IPS DF 19.7 (cell line): Measurements from ENCODE around the gene APBA3.
A peak's percentile ranks its signal among the peaks of the same experiment; 100 is the strongest.
"Not testable (repeated sequence)": the region's sequence is repeated elsewhere in the genome, so short reads cannot be mapped to it uniquely, and the experiment has no call there.

Experiments used
- DNase-seq: peaks from one replicate; pipeline ENCODE4 v3.0.0-alpha.2; 2013; ENCODE audit warnings: low read depth, low spot score

The APBA3 gene

GRCh38 chr19:3771000-3771905, 9.8 kb upstream of the APBA3 start:
- peak; percentile 25 for DNase-seq

GRCh38 chr19:3770136-3770999, 8.9 kb upstream of the APBA3 start:
- no peak for DNase-seq

GRCh38 chr19:3769494-3769893, 8.0 kb upstream of the APBA3 start:
- DNase-seq, result no peak

- no peak for DNase-seq
Measured at GRCh38 chr19:3768748-3769099, 7.2 kb upstream of the APBA3 start.

DNA sequence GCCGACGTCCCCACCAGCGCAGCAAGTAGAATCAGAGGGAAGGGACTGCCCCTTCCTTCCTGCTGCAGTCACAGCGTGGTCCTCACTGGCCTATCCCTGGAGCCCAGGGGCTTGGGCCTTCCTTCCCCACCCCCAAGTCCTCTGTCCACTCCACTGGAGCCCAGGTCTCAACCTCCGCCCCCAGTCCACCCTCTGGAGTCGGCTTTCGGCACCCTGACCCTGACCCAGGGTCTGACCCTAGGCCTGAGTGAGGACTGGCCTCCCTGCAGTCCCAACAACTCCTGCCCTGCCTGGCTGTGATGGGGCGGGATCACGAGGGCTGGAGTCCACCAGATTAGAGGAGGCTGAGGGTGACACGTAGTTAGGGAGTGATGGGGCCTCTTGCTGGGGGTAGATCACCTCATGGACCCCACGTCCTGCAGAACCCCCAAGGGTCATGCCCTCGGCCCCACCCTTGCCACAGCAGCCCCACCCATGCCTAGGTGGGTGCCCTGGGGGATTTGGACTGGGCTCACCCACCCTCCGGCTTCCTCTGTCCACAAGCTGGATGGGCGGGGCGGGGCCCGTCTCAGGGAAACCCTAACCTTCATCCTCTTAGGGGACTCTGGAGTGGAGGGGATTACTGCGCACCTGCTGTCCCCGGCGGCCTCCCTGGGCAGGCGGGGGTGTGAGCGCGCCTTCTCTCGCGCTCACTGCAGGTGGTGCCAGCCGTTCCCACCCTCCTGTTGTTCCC, 6.7 kb upstream of the APBA3 start:
- DNase-seq, result no peak

GRCh38 chr19:3767050-3767449, 5.6 kb upstream of the APBA3 start:
- no peak for DNase-seq

DNA sequence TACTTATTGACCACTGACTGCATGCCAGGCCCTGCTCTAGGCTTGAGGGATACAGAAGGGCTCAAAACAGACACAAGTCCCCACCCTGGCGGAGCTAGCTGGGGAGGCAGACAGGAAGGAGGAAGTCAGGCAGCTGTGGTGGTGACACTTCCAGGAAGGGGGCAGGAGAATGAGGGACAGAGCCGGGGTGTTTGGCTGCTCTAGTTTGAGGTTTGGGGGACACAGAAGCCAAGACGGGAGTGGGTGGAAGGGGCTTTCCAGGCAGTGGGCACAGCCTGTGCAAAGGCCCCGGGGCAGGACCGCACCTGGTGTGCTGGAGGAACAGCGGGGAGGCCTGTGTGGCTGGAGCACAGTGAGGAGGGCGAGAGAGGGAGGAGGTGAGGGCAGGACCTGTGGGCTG, 5.0 kb upstream of the APBA3 start:
- no peak for DNase-seq

DNA sequence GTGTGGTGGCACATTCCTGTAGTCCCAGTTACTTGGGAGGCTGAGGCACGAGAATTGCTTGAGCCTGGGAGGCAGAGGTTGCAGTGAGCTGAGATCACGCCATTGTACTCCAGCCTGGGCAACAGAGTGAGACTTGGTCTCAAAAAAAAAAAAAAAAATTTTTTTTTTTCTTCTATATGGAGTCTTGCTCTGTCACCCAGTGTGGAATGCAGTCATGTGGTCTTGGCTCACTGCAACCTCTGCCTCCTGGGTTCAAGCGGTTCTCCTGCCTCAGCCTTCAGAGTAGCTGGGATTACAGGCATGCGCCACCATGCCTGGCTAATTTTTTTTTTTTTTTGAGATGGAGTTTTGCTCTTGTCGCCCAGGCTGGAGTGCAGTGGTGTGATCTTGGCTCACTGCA, 4.3 kb upstream of the APBA3 start:
- not testable (repeated sequence) for DNase-seq

DNA sequence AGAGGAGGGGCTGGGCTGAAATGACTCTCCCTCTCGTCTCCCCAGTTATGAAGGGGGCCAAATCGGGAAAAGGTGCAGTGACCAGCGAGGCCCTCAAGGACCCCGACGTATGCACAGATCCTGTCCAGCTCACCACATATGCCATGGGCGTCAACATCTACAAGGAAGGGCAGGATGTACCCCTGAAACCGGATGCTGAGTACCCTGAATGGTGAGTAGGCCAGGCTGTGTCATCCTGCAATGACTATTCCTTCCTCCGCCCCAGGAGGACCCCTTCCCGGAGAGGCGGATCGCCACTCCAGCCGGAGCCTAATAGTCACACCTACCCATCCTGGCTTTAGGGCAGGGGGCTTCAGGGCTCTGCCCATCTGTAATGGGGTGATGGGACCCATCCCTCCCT, 3.6 kb upstream of the APBA3 start:
- DNase-seq, result no peak

- DNase-seq, result peak; percentile 92
Measured at GRCh38 chr19:3762501-3763459, 1.3 kb upstream of the APBA3 start, which contains the start of gene MRPL54. TSS of gene MRPL54 (plus strand) at chr19:3762682. CDS start at chr19:3762701, 19 bp downstream.

GRCh38 chr19:3762130-3762473, 610 bp upstream of the APBA3 start:
- no peak for DNase-seq

- DNase-seq, result no peak
Measured at GRCh38 chr19:3760871-3761361, 576 bp downstream of the APBA3 start.

GRCh38 chr19:3759482-3760254, 1.8 kb downstream of the APBA3 start:
- DNase-seq, result no peak

GRCh38 chr19:3758297-3758696, 3.2 kb downstream of the APBA3 start:
- DNase-seq, result not testable (repeated sequence)

- DNase-seq, result not testable (repeated sequence)
Measured at GRCh38 chr19:3757705-3758104, 3.8 kb downstream of the APBA3 start.

DNA sequence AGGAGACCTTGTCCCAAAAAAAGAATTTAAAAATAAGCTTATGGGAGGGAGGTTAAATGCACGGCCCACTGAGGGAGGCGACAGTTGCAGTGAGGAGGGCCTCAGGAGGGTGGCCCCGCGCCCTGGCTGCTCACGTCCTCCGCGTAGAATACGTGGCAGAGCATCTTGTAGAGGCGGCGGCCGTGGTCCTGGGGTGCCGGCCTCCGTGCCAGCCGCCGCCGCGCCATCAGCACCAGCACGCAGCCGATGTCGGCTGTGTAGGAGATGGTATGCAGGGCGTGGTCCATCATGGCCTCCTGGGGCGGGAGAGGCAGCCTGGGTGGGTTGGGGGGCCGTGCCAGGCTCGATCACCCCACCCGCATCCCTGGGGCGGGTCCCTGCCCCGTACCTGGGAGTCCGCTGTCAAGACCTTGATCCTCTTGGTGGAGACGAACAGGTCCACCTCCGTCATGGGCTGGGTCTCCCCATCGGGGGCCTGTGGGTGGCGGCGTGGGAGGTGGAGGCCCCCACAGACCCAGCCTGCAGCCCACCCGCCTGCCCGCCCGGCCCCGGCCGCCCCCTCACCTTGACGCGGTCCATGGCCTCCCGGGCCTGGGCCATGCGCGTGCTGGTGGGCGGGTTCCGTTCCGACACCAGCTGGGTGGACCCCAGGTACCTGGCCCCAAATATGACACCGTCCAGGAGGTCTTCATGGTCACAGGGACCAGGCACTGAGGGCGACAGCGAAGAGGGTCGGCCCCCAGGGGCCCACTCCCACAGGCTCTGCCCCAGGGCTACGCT, 7.7 kb downstream of the APBA3 start:
- no peak for DNase-seq

- no peak for DNase-seq
Measured at GRCh38 chr19:3752492-3752891, 9.0 kb downstream of the APBA3 start.

- DNase-seq, result no peak
Measured at GRCh38 chr19:3751236-3751635, 10.3 kb downstream of the APBA3 start.

- no peak for DNase-seq
Measured at GRCh38 chr19:3750211-3750610, 11.3 kb downstream of the APBA3 start.
